Lower lobe of right lung (tissue), 2 donors: ENCODE measurements around the gene PCYOX1L. TPM values are rescaled to one million over a fixed set of nuclear protein-coding genes. Genes with fewer than 3 reads are reported as not detected.

Source experiments
- ATAC-seq, 2 donors: fragments of 200-7000 bp; cut with Tn5 transposase; one replicate each; pipeline ENCODE4 v1.9.1; 2020 to 2022; ENCODE audit warnings: mild to moderate bottlenecking in 2 of 2, moderate library complexity in 2 of 2
- DNase-seq: peaks from one replicate; pipeline ENCODE4 v3.0.0-alpha.2; 2020
- H3K27ac ChIP-seq: fragments of 200-600 bp; one replicate; pipeline ENCODE4 v1.8.0; 2022
- H3K27me3 ChIP-seq: fragments of 200-600 bp; one replicate; pipeline ENCODE4 v1.8.0; 2022; ENCODE audit warnings: low read depth
- H3K36me3 ChIP-seq: fragments of 200-600 bp; one replicate; pipeline ENCODE4 v1.8.0; 2022; ENCODE audit warnings: mild to moderate bottlenecking
- H3K4me1 ChIP-seq: fragments of 200-600 bp; one replicate; pipeline ENCODE4 v1.8.0; 2022
- H3K4me3 ChIP-seq: fragments of 200-600 bp; one replicate; pipeline ENCODE4 v1.8.0; 2022; ENCODE audit warnings: mild to moderate bottlenecking
- H3K9me3 ChIP-seq: fragments of 200-600 bp; one replicate; pipeline ENCODE4 v1.8.0; 2022
- intact Hi-C: fragments of 100-400 bp; cut with DNase I; formaldehyde crosslinking; loops from one replicate; pipeline ENCODE4 v1.11.0; 2022
- total RNA-seq: library from RNA; stranded (reverse); fragmentation: NEBNext Ultra II Directional; extraction: Animal tissue kit (Norgen Biotek cat#: 25700); gene quantifications from one replicate; pipeline ENCODE4 v1.2.1, GENCODE V29; 2021
- TF ChIP-seq, protein P1 (sequence below): fragments of 200-600 bp; IDR thresholded peaks from one replicate; pipeline ENCODE4 v1.8.0; 2022; ENCODE audit warnings: antibody characterized with exemption, mild to moderate bottlenecking
- donor health status: DM: no; HTN: yes; CAD: no; lungs with severe emphysema.

PCYOX1L gene
- total RNA-seq, 1 donor from 2014 or later, result 5.9 TPM

DNA sequence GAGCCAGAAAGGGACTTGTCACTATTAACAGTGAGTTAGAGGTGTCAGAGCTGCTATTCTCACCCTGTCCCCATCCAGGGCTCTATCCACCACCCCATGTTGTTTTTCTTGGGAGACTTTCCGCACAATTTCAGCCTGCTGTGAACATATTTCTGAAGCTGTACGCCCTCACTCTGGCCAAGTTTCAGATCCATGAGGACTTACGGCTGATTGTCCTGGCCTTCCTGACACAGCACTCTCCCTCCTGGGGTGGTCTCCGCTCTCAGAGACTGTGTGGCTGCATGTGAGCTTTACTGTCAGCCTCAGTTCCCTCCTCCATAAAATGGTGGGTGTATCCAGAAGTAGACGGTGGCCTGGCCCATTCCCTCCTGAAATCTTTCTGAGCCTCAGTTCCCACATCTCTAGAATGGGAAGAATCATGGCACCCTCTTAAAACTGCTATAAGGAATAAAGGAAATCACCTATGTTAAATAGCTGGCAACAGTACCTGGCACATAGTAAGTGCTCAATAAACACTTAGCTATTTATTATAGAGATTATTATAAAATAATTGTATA is 22.1 kb downstream of the PCYOX1L start:
- ATAC-seq (no peak), DNase-seq (no peak)
- H3K36me3 ChIP-seq, result no peaks in the 10 kb centered on the region
- peaks cover 33% of the 10 kb centered on the region for H3K4me1 ChIP-seq
- H3K27me3 ChIP-seq, result no peaks in the 10 kb centered on the region
- intact Hi-C loops, result no loop called here
- H3K4me3 ChIP-seq, result no peak overlapping the region
- TF ChIP-seq, protein P1, sequence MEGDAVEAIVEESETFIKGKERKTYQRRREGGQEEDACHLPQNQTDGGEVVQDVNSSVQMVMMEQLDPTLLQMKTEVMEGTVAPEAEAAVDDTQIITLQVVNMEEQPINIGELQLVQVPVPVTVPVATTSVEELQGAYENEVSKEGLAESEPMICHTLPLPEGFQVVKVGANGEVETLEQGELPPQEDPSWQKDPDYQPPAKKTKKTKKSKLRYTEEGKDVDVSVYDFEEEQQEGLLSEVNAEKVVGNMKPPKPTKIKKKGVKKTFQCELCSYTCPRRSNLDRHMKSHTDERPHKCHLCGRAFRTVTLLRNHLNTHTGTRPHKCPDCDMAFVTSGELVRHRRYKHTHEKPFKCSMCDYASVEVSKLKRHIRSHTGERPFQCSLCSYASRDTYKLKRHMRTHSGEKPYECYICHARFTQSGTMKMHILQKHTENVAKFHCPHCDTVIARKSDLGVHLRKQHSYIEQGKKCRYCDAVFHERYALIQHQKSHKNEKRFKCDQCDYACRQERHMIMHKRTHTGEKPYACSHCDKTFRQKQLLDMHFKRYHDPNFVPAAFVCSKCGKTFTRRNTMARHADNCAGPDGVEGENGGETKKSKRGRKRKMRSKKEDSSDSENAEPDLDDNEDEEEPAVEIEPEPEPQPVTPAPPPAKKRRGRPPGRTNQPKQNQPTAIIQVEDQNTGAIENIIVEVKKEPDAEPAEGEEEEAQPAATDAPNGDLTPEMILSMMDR, result no peak
- H3K9me3 ChIP-seq, result no peaks in the 10 kb centered on the region
- no peak overlapping the region for H3K27ac ChIP-seq

DNA sequence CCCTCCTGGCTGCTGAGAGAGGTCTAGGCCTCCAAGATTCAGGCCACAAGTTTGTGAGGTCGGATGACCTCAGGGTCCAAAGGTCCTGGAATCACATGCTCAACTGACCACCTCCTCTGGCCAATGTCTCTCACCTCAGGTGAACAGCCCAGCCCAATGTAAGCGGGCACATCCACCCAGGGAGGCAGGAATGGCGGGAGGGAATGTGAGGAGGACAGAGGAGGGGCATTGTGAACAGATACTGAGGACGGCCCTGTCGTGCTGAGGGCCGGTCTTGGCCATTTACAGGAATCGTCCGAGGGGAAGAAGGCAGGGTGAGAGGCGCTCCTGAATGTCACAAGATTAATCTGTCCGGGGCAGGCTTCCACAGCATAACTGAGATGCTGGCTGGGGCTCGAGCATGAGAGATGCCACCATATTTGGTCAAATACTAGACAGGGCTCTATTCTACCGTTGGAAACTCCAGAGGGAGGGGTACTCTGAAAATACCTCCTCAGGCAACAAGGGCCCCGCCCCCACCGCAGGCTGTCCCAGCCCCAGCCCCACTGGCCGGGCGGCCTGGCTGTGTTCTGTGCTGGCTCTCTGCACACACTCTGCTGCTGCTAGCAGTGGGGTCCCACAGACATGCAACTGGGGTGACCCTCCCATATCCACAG is 22.7 kb downstream of the PCYOX1L start:
- TF ChIP-seq, protein P1, result no peak
- intact Hi-C loops, result no loop called here
- Histone ChIP-seq H3K27ac (peak overlapping the region; percentile 41), H3K27me3 (no peaks in the 10 kb centered on the region), H3K4me3 (no peak overlapping the region), H3K4me1 (peaks cover 36% of the 10 kb centered on the region), H3K9me3 (no peaks in the 10 kb centered on the region), H3K36me3 (no peaks in the 10 kb centered on the region)
- no peak for DNase-seq
- peak in 1 of 2 donors; percentile 2 for ATAC-seq

DNA sequence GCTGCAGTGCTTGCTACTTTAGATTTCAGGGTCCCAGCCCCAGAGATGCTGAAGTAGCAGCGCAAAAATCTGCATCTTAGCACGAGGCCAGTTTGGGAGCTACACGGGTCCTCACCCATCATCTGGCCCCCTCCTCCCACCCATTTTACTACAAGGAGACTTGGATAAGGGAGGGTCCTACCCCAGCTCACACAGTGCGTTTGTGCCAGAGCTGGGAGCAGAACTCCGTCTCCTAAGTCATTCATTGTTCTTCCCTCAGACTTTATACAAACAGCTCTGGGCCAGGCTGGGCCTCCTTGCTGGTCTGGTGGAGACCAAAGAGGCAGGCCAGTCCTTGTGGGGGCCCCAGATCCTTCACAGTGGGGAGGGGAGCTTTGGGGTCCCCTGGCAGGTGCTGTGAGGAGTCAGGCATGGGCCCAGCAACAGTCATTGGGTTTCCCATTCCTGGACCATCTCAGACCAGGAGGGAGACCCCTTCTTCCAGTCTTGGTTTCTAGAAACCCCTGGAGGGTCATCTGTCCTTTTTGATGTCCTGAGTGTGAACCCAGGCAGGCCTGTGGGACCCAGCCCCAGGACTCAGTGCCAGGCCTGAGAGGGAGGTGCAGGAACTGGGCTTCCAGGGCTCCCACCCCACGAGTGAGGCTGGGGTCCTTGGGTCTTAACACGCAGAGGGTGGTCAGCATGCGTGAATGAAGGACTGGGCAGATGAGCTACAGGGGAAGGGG is 23.6 kb downstream of the PCYOX1L start:
- peak overlapping the region; percentile 41 for H3K27ac ChIP-seq
- H3K9me3 ChIP-seq, result no peaks in the 10 kb centered on the region
- H3K4me3 ChIP-seq, result no peak overlapping the region
- no peak for DNase-seq
- H3K27me3 ChIP-seq, result no peaks in the 10 kb centered on the region
- H3K36me3 ChIP-seq, result no peaks in the 10 kb centered on the region
- TF ChIP-seq, protein P1, result no peak
- ATAC-seq, result no peak
- peaks cover 45% of the 10 kb centered on the region for H3K4me1 ChIP-seq
- intact Hi-C loops, result no loop called here

DNA sequence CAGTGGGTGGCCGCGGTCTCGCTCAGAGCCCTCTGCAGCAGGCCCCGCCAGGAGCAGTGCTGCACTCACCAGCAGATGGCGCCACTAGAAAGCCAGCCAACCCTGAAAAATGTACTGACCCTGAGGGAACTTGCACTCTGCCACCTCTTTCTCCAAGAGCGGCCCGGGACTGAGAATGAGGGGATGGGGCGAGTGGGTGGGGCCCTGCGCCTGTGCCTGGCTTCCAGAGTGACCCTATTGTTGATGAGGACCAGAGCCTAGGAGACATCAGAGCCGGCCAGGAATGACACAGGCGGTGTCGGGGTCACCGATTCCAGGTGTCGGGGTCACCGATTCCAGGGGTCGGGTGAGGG is 24.1 kb downstream of the PCYOX1L start:
- ATAC-seq, result peak; percentile 86 to 92
- H3K9me3 ChIP-seq, result no peaks in the 10 kb centered on the region
- no peak overlapping the region for H3K4me3 ChIP-seq
- peak overlapping the region; percentile 53 for H3K27ac ChIP-seq
- H3K27me3 ChIP-seq, result no peaks in the 10 kb centered on the region
- peaks cover 50% of the 10 kb centered on the region for H3K4me1 ChIP-seq
- no peaks in the 10 kb centered on the region for H3K36me3 ChIP-seq
- intact Hi-C loops, result no loop called here
- DNase-seq, result peak; percentile 74
- TF ChIP-seq, protein P1, result peak; percentile 94

DNA sequence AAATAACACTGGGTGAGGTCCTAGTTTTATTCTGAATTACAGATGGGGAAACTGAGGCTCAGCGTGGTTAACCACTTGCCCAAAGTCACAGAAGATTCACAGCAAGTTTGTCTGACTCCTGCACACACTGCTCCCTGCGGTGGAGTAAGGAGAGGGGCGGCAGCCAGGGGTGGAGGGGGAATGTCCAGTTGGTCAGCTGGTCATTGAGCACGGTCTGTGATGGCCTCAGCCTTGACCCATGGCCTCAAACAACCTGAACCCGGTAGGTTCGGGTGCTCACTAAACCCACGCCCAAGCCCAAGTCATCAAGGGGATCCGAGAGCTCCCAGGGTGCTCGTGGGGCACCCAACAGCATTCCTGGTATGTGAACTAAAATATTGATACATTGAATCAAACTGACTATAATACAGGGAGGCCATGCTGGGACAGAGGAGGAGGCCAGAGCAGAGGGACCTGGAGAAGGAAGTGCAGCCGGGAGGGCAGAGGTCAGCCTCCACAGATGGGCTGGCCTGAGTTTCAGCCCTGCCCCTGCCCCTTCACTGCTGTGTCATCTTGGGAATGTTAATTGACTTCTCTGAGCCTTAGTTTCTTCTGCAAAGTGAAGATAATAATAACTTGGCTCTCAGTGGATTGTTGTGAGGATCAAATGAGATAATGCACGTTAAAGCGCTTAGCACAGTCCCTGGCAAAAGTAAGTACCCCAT is 24.8 kb downstream of the PCYOX1L start:
- intact Hi-C loops, result no loop called here
- ATAC-seq (no peak), DNase-seq (no peak)
- H3K27ac ChIP-seq, result peak overlapping the region; percentile 53
- TF ChIP-seq, protein P1, result no peak
- peaks cover 57% of the 10 kb centered on the region for H3K4me1 ChIP-seq
- H3K36me3 ChIP-seq, result no peaks in the 10 kb centered on the region
- H3K27me3 ChIP-seq, result no peaks in the 10 kb centered on the region
- H3K4me3 ChIP-seq, result no peak overlapping the region
- no peaks in the 10 kb centered on the region for H3K9me3 ChIP-seq
